Measurements from ENCODE around the gene BANP. TPM values are rescaled to one million over a fixed set of nuclear protein-coding genes. Genes with fewer than 3 reads are reported as not detected.

Gene BANP
- total RNA-seq, 1 experiment from 2014 or later: 49.6 TPM

GRCh38 chr16:88064011-88064888, 113.0 kb downstream of the BANP start:
- Mint-ChIP-seq H3K9me3 (ENCODE audit: low read depth, unreplicated experiment) (no peaks in the 10 kb centered on the region), H3K4me3 (ENCODE audit: low read depth, unreplicated experiment) (no peak overlapping the region), H3K27ac (ENCODE audit: unreplicated experiment) (no peak overlapping the region), H3K36me3 (ENCODE audit: insufficient read depth, unreplicated experiment) (peaks cover 8% of the 10 kb centered on the region), H3K27me3 (ENCODE audit: unreplicated experiment) (no peaks in the 10 kb centered on the region), H3K4me1 (ENCODE audit: low read depth, unreplicated experiment) (no peaks in the 10 kb centered on the region)
- CTCF ChIA-PET: no interaction called here
- no peak for TF ChIP-seq CTCF (IDR thresholded peaks at IDR 0.05; ENCODE audit: unreplicated experiment)
- no TSS peak for BruUV-seq (replicated peaks)
- DNase-seq: no peak
- intact Hi-C loops (cut with micrococcal nuclease; ENCODE audit: unreplicated experiment): no loop called here

- no peaks in the 10 kb centered on the region for H3K4me1 Mint-ChIP-seq (ENCODE audit: low read depth, unreplicated experiment)
- CTCF ChIA-PET: no interaction called here
- no peak for DNase-seq
- H3K27me3 Mint-ChIP-seq (ENCODE audit: unreplicated experiment): no peaks in the 10 kb centered on the region
- peaks cover 13% of the 10 kb centered on the region for H3K36me3 Mint-ChIP-seq (ENCODE audit: insufficient read depth, unreplicated experiment)
- BruUV-seq (replicated peaks): no TSS peak
- no peak overlapping the region for H3K27ac Mint-ChIP-seq (ENCODE audit: unreplicated experiment)
- no peaks in the 10 kb centered on the region for H3K9me3 Mint-ChIP-seq (ENCODE audit: low read depth, unreplicated experiment)
- intact Hi-C loops (cut with micrococcal nuclease; ENCODE audit: unreplicated experiment): no loop called here
- H3K4me3 Mint-ChIP-seq (ENCODE audit: low read depth, unreplicated experiment): no peak overlapping the region
- TF ChIP-seq CTCF (IDR thresholded peaks at IDR 0.05; ENCODE audit: unreplicated experiment): no peak
Measured at GRCh38 chr16:88064889-88065746, 113.9 kb downstream of the BANP start.

- no peak overlapping the region for H3K27ac Mint-ChIP-seq (ENCODE audit: unreplicated experiment)
- CTCF ChIA-PET: no interaction called here
Measured at GRCh38 chr16:88065747-88066142, 114.5 kb downstream of the BANP start.

More at GRCh38 chr16:88065747-88066142, 114.5 kb downstream of the BANP start:
- Mint-ChIP-seq H3K9me3 (ENCODE audit: low read depth, unreplicated experiment) (no peaks in the 10 kb centered on the region), H3K27me3 (ENCODE audit: unreplicated experiment) (no peaks in the 10 kb centered on the region), H3K4me3 (ENCODE audit: low read depth, unreplicated experiment) (no peak overlapping the region), H3K36me3 (ENCODE audit: insufficient read depth, unreplicated experiment) (peaks cover 14% of the 10 kb centered on the region), H3K4me1 (ENCODE audit: low read depth, unreplicated experiment) (no peaks in the 10 kb centered on the region)
- no TSS peak for BruUV-seq (replicated peaks)
- TF ChIP-seq CTCF (IDR thresholded peaks at IDR 0.05; ENCODE audit: unreplicated experiment): no peak
- intact Hi-C loops (cut with micrococcal nuclease; ENCODE audit: unreplicated experiment): no loop called here
- no peak for DNase-seq

Measured in Calu3 (cell line).